GM12864 (cell line): ENCODE data around the gene CEP72.

Experiments used
- DNase-seq: peaks from one replicate; pipeline ENCODE4 v3.0.0-alpha.2; 2011; ENCODE audit warnings: low read depth
- H3K4me3 ChIP-seq: 2 replicates; pipeline ENCODE4 v1.5.1; 2011; ENCODE audit warnings: mild to moderate bottlenecking, low read depth, low read length, control low read depth
- CTCF ChIP-seq: IDR thresholded peaks from 2 replicates; pipeline ENCODE4 v1.5.1; 2011; ENCODE audit warnings: low read depth, mild to moderate bottlenecking, moderate library complexity, low read length, control low read depth, inconsistent platforms; ENCODE audit errors: missing control alignments

CEP72 gene

GRCh38 chr5:673161-673830 is 61.2 kb downstream of the CEP72 start:
- TF ChIP-seq CTCF, result no peak
- H3K4me3 ChIP-seq, result no peak overlapping the region
- no peak for DNase-seq

DNA sequence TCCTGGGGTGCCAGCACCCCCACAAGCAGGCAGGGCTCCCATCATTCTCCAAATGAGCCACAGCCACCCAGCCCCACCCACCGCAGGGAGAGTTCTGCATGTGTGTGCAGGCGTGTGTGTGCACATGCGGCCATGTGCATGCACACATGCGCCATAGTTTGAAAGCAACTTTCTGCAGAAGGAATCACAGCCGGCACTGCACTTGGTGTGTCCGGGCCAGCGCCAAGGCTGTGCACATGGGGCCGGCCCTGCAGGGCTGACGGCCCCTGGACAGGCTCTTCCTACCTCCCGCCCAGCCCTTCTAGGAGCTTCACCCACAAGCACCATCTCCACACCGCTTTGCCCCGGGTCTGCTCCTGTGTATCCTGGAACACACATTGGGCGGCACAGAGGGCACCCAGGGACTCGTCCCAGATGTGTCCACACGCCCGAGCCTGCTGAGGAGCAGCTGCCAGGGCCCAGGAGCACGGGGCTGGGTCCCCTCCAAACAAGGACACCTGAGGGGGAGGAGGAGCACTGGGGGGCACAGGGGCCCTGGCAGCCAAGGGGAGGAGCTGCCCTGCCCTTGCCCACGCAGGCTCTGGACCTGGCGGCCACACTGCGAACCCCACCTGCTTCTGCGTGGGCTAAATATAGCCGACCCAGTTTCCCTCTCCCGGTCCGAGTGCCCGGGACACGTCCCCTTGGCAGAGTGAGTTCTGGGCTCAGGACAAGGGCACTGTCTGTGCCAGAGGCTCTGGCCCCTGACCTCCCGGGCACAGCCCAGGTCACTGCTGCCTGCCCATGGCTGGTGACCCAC is 61.9 kb downstream of the CEP72 start:
- no peak for DNase-seq
- H3K4me3 ChIP-seq, result no peak overlapping the region

GRCh38 chr5:674630-675011 is 62.5 kb downstream of the CEP72 start:
- no peak overlapping the region for H3K4me3 ChIP-seq
- no peak for TF ChIP-seq CTCF
- no peak for DNase-seq

More for the DNA sequence above, 61.9 kb downstream of the CEP72 start:
- TF ChIP-seq CTCF, result no peak

DNA sequence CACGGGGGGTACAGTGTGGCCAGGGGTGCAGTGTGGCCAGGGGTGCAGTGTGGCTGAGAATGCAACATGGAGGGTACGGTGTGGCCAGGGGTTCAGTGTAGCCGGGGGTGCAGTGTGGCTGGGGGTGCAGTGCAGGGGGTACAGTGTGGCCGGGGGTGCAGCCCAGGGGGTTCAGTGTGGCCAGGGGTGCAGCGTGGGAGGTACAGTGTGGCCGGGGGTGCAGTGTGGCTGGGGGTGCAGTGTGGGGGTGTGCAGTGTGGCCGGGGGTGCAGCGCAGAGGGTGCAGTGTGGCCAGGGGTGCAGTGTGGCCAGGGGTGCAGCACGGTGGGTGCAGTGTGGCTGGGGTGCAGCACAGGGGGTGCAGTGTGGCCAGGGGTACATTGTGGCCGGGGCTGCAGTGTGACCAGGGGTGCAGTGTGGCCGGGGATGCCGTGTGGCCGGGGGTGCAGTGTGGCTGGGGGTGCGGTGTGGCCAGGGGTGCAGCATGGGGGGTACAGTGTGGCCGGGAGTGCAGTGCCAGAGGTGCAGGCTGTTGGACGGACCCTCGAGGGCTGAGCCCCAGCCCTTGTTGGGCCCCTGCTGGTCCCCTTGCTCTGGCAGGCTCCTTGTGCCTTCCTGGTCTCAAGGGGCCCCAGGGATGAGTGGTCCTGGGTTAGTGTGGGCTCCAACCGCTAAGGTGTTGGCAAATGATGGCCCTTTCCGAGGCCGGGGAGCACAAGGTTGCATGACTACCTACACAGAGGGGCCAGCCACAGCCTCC is 63.2 kb downstream of the CEP72 start:
- TF ChIP-seq CTCF, result no peak

DNA sequence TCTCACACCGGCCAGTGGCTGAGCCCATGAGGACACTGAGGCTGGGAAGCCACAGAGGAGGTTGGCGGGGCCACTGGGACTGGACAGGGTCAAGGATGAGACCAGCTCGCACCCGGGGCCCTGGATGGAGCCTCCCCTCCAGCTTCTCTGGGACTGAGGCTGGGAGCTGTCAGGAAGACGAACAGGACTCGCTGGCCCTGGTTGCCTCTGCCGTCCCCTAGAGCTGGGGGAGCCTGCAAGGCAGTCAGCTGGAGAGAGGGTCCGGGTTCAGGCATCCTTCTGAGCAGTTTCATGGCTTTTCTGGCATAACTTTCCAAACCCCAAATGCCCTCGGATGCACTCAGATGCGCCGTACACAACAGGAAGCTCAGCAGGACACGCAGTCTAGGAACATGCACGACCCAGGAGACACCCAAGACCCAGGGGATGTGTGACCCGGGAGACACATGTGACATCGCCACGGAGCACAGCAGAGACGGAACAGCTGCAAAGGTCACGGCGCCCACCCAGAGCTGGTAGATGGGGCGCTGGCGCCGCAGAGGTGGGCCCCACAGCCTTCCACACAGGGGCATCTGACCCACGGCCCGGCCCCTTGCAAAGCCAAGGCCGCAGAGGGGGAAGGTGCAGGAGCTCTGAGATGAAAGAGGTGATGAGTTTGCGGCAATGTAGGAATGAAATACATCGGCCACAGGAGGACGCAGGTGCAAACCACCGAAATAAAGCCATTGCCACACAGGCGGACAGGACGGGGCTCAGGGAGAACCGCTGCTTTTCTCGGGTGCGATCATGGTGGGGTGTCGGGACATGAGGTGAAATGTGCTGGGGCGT is 63.9 kb downstream of the CEP72 start:
- no peak for DNase-seq
- no peak overlapping the region for H3K4me3 ChIP-seq
- TF ChIP-seq CTCF, result no peak

More for the DNA sequence above, 63.2 kb downstream of the CEP72 start:
- no peak for DNase-seq
- H3K4me3 ChIP-seq, result no peak overlapping the region

DNA sequence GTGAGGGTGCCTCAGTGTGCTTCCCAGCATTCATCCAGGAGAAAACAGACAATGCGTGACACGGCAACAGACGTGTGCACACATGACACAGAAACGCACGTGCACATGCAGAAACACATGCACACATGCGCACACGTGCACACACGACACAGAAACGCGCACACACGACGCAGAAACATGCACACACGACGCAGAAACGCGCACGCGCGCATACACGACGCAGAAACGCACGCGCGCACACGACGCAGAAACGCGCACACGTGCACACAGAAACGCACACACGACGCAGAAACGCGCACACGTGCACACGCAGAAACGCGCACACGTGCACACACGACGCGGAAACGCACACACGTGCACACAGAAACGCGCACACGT is 64.5 kb downstream of the CEP72 start:
- DNase-seq, result no peak
- TF ChIP-seq CTCF, result no peak
- no peak overlapping the region for H3K4me3 ChIP-seq
